Measurements from ENCODE around the gene TMED6.

The TMED6 gene

DNA sequence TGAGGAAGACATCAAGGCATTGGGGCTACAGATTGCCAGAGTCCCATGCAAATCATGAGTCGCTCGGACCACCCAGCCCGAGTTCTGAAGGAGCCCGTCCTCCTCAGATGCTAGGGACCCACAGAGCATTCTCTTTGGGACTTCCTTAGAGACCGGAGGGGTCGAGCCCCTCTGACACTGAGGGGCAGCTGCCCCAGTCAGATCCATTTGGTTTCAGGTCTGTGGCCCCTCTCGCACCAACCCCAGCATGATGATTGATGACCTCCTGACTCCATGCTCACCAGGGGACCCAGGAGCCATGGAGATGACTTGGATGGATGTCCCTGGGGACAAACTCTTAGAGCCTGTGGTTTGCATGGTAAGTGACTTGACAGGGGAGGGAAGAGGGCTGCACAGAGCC is 29.2 kb downstream of the TMED6 start:
- no peak for DNase-seq

DNA sequence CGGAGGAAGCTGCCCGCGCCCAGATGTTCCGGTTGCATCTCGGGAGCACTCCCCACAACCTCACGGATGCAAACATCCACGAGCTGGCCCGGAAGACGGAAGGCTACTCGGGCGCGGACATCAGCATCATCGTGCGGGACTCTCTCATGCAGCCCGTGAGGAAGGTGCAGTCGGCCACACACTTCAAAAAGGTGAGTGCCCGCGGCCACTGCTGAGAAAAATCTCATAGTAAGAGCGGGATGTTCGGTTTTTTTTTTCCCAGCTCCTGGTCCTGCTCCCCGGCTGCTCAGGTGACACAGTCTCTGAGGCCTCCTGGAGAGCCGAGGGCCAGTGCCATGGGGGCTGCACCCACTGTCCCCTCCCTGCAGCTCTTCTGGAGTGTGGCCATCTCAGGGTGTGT is 30.5 kb downstream of the TMED6 start:
- no peak for DNase-seq

DNA sequence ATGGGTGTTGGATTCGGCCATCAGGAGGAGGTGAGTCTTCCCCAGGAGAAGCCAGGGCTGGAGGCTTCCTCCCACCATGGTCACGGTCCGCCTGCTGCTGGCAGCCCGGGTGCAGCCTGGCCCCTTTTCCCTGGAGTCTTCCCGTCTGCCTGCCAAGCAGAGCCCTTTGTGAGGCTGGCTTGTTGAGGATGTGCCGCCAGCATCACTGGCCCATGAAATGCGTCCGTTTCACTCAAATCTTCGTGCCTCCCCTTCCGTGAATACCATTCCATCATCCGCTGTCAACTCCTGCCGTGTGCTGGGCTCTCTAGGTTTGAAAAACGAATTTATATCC is 30.9 kb downstream of the TMED6 start:
- DNase-seq = no peak

DNA sequence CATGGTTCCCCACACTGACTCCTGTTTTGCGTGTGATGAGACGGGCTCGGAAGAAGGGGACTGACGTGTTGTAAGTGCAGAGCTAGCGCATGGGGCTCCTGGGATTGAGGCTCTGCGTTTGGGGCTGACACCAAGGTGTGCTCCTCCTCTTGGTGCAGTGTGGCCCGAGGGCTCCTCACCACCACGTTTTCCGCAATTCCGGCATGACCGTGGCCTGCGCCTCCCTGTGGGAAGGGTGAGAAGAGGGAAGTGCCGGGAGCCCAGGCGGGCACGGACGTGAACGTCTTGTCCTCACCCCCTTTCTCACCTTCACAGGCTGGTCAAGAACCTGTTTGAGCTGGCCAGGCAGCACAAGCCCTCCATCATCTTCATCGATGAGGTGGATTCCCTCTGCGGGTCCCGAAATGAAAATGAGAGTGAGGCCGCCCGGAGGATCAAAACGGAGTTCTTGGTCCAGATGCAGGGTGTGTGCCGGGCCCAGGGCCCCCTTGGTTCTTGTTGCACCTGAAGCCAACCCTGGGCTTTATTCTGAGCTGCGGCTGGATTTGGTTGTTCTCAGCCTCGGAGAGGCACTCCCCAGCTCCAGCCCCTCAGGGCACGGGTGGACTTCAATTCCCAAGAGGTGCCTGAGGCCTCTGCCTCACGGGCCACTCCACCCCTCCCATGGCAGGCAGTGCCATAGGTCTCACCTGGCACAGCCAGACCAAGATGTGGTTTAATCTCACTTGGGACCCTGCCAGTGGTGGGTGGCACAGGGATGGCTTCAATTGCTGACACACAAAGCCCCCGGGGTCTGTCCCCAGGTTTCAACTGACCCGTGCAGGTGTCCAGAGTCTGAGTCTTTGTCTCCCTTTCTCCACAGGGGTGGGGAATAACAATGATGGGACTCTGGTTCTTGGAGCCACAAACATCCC is 31.5 kb downstream of the TMED6 start:
- no peak for DNase-seq

DNA sequence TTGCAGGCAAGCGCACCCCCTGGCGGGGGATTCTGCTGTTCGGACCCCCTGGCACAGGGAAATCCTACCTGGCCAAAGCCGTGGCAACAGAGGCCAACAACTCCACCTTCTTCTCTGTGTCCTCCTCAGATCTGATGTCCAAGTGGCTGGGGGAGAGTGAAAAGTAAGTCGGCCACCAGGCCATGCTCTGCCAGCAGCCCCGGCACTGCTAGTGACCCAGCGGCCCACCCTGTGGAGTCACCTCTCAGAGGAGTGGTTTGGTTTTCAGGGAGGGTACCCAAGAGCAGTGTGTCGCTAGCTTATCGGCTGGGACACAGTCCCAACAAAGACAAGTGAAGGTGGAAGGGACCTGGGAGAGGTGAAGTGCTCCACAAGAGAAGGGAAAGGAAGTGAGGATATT is 32.2 kb downstream of the TMED6 start:
- DNase-seq = no peak

DNA sequence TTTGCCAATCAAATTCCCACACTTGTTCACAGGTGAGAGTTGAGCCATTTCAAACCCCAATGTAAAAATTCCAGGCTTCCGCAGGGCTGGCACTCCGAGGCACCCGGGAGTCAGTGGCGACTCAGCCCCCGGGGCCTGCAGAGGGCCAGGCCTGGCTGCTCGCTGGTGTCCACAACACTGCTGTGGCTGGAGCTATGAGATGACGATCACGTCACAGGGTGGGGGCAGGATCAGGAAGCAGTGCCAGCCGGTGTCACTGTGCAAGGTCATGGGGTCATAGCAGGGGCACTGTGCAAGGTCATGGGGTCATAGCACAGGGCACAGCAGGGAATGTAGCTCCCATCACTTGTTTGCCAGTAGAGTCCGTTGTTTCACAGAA is 32.7 kb downstream of the TMED6 start:
- no peak for DNase-seq

DNA sequence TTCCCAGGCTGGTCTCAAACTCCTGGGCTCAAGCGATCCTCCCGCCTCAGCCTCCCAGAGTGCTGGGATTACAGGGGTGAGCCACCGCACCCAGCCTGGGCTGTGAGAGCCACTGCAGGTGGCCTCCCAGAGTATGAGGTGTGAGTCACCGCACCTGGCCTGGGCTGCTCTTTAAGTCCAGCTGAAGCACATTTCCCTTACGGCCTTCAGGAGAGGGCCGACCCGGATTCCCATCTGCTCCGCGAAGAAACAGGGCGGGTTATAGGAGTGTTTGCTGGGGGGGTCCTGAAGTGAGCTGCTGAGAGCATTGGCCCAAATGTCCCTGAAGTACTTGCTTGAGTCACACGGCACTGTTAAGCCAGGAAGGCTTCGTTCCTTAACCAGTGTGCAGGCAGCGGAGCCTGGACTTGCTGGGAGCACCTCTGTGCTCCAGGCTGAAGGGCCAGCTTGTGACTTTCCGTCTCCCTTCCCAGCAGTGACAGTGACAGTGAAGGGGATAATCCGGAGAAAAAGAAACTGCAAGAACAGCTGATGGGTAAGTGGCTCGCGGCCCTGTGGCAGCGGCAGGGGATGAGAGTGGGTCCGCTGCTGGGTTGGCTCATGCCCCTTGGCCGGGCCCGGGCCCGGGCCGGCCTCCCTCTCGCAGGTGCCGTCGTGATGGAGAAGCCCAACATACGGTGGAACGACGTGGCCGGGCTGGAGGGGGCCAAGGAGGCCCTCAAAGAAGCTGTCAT is 33.2 kb downstream of the TMED6 start:
- DNase-seq = peak in 1 of 2 experiments; percentile 21

DNA sequence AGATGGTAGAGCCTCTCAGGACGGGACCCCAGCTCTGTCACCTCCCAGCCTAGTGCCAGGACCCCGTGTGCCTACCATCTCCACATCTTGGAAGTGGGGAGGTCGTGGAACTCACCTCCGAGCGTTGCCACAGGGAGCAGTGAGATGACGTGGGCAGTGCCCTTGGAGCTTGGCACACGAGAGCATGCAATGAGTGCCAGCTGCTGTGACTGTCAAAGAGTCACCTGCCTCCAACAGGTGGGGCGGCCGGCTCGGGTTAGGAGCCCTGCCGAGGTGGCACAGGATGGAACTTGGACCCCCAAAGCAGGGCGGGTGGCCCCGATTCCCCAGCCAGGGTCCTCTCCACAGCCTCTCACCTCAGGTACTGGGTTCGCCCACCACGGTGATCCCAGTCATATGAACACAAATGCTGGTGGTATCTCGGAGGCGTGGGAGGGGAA is 35.0 kb downstream of the TMED6 start:
- no peak for DNase-seq

DNA sequence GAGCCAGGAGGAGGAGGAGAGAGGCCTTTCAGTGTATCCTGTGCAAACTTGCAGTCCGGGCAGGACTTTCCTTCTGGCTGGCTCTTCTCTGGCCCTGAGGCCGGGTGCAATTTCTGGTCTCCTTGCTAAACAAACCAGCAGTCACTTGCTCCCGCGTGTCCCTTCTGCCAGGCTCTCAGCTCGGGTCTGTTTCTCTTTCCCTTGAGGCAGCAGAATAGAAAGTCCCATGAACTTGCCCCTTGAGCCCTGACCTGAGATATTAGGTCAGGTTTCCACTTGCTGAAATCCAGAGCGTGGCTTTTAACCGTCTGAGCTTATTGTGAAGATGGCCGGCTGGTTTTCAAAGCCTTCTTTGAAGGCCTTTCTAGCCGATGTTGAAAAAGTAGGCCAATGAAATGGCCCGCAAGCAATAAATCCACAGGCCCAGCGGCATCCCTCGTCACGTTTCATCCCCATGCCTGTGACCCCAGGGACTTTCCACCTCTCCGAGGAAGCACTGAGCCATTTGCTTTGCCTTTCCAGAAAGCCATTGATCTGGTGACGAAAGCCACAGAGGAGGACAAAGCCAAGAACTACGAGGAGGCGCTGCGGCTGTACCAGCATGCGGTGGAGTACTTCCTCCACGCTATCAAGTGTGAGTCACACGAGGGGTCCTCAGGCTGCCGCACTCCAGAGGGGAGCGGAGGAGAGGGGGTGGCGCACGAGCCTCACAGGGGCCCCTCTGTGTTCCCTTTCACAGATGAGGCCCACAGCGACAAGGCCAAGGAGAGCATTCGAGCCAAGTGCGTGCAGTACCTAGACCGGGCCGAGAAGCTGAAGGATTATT is 35.9 kb downstream of the TMED6 start:
- no peak for DNase-seq

DNA sequence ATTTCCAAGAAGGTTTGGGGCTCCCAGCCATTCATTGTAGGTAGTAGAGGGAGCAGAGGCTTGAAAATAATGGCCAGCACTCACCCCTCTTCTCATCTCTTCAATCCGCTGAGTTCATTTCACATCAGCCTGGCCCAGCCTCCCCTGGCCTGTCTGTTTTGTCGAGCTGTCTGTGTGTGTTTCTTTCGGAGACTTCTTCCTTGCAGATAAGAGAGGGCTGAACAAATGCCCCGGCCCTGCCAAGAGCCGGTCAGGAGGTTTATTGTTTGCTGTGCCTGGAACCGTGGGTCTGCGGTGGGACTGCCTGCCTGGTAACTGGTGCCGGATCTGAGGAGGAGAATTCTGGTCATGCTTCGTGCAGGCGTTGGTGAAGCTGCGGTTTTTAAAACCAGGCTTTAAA is 37.1 kb downstream of the TMED6 start:
- DNase-seq = no peak

DNA sequence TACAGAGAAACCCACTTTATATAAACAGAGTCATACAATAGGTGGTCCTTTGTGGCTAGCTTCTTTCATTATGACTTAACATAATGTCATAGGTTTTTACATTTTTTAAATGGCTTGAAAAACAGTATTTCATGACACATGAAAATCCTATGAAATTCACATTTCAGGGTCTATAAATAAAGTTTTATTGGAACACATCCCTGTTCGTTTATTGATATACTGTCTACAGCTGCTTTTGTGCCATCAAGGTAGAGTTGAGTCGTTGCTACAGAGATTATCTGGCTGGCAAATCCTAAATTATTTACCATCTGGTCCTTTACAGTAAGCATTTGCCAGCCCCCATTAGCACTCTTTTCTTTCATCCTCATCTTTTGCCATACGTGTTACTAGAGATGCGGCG is 38.1 kb downstream of the TMED6 start:
- DNase-seq = no peak

DNA sequence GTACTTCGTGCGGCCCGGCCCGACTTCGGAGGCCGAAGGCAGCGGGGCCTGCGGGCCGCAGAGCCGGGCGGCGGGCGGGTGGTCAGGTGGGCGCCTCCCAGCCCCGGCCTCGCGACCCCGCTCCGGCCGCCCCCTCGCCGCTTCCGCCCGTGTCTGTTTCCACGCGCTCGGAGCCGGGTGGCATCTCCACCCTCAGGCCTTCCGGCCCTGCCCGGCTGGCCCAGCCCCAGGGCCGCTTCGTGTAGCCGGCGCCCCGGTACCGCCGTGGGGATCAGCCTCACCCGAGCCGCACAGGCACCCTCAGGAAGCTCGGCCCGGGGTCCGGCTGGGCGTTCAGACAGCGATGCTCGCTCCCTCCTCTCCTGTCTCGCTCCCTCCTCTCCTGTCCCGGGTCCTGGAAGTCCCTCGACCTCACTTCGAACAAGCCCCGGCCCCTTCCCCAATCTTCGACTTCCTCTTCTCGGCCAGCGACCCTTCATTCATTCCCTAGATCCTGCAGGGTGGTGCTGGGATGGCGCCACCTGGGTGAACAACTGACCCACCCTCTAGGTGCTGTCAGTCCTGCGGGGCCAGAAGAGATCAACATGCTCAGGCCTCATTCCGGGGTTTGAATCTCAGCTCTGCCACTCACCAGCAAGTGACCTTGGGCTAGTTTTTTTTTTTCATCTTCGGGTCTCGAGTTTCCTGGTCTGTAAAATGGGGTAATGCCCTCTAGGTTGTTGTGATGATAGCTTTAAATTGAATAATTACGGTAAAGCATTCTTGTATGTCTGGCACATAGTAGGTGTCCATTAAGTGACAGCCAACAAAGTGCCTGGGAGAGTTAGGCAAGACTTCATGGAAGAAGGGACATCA is 39.8 kb downstream of the TMED6 start:
- DNase-seq = peak; percentile 13 to 38

DNA sequence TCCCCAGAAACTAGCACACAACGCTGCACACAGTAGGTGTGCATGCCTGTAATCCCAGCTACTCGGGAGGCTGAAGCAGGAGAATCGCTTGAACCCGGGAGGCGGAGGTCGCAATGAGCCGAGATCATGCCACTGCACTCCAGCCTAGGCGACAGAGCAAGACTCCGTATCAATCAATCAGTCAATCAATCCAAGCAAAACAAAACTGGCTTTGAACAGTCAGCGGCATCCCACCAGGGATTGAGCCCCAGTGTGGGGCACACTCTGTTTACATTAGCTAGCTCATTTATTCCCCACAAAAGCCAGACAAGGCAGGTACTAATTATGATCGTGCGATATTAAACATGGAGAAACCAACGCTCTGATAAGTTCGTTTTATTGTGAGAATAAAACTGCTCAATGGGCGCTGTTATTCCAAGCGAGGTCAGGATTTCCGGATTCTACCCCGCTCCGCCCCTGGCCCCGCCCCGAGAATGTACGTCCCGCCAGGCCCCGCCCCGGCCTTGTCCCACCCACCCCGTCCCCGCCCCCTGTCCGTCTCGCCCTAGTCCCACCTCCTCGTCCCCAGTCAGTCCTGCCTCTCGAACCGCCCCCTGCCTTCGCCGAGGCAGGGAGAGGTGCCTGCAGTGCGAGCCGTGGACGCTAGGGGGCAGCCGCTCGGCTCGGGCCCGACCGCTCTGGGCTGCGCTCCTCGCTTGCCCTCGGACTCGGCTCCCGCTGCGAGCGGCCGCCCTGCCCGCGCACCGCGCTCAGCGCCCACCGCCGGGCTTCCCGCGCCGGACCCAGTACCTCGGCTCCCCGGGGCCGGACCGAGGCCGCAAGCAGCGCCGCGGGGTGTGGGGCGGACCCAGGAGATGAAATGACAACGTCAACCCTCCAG is 40.7 kb downstream of the TMED6 start, which contains the start of gene VPS4A:
Gene VPS4A (plus strand): TSS at position 698 of the 880 bp plus-strand sequence. CDS start 162 bp downstream, at position 860.
- DNase-seq = peak; percentile 84 to 90

DNA sequence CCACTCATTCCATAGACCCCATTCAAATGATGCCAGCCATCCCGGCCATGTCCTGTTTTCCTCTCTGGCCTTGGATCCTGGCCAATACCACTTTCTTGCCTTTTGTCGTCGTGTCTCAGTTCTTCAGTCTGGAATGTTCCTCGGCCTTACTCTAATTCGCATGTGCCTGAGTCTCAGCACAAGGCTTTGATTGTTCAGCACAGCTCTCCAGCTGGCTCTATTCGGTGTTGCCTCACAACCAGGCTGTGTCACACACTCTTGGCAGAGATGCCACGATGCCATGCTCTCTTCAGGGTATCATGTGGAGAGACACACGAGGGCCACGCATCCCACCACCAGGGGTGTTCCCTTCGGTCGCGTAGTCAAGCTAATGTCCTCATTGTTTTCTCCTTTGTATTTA is 42.3 kb downstream of the TMED6 start:
- DNase-seq = no peak

DNA sequence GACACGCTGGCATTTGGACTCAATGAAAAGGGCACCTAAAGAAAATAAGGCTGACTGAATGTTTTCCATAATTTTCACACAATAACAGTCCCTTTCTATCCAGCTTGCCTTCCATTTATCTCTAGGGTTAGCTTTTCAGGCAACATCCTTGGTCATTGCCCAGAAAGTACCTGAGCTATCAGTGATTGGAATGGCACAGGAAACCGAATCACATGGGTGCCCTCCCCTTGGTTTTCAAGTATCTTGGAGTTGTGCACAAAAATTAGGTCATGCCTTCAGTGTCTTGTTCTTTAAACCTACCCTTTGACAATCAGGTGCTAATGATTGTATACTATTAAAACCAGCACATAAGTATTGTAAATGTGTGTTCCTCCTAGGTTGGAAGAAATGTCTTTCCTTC is 43.7 kb downstream of the TMED6 start:
- no peak for DNase-seq

DNA sequence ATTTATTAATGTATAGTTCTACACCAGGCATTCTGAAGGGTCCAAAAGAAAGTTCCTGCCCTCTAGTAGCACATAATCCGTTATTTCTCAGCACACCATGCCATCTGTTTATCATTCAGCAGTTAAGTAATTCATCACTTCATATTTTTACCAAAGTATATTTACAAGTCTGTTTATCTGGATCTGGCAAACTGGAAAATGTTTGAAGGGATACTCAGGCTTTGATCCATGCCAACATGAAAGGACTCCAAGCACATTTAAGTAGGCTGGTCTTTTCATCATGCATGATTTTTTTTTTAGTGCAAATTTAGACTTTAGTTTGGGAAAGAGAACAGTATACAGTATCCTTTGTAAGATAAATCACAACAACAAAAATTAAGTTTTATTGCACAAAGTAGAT is 44.5 kb downstream of the TMED6 start:
- DNase-seq = no peak

DNA sequence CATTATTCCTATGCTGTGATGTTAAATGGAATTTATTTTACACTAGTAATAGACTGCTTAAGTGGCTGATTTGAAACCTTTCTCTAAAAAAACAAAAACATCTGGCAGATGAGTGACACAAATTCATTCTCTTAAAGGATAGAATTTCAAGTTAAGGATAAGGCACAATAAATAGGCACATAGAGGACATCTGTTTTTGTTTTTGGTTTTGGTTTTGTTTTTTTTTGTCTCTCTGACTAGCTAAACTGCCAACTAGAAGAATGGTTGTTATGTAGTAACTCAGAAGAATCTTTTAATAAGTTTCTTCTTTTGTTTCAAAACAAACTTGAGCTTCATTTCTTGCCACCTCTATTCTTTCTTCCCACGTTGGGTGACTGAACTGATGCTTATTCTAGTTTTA is 45.6 kb downstream of the TMED6 start:
- DNase-seq = no peak

DNA sequence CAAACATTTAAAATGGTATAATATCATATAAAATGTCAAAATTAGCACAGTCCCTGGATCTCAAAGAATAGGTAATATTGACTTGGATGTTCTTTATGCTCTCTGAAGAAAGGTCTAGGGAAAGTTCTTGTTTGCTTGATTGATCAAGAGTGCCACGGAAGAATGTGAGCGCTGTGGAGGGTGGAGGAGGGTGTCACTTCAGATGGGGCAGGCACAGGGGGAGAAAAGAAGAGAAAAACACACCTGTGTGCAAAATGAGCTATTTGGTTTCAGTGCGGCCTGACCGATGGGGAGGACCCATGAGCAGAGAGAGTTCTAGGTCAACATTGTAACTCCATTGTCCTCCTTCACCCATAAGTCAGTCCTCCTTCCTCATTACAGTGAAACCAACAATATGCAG is 49.3 kb downstream of the TMED6 start:
- DNase-seq = no peak

DNA sequence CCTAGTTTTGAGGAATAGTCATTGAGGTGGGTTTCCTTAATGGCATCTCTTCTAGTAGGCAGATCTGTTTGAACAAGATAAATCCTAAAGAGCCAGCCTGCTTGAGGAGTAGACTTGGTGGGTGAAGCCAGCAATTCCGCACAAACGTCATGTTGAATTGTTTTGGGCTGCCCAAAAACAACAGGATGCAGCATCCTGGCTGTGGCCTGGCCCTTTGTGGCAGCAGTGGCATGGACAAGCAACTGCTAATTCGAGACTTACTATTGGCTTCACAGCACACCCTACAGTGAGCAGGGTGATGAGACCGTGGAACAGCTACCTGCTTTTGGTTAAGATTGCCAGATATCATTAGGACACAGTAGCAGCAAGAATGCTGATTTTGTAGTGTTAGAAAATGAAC is 49.7 kb downstream of the TMED6 start:
- no peak for DNase-seq

DNA sequence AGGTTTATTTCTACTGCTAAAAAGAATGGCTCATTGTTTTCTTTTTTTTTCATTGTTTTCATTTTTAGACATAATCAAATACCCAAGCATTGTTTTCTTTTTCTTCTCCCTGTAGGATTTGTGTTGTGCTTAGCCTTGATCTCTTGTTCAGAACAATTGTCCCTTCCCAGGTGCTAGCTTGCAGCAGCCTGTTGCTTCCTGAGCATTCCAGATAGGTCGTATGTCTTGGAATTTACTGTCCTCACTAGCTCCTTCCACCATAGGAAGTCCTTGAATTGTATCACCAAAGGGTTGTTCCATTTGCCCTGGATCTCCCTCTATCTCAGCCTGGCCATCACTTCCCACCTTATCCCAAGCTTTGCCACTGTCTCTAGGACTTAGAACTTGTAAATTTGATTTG is 50.4 kb downstream of the TMED6 start:
- no peak for DNase-seq

DNA sequence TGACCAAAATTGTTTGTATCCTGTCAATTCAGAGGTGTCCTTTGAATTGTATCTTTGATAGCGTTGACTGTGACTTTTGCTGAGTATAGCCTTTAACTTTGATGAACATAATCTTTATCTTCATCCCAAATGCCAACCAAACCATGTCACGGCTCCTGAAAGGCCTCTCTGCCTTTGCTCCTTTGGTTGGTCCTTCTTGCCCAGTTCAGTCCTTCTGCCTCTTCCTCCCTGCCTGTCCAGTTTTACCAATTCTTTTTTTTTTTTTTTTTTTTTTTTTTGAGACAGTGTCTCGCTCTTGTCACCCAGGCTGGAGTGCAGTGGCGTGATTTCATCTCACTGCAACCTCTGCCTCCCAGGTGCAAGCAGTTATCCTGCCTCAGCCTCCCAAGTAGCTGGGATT is 53.3 kb downstream of the TMED6 start:
- DNase-seq = no peak
